ENCODE results near the gene OR2V1. TPM values are rescaled to one million over a fixed set of nuclear protein-coding genes. Genes with fewer than 3 reads are reported as not detected.
"Not testable (repeated sequence)": the region's sequence is repeated elsewhere in the genome, so short reads cannot be mapped to it uniquely, and the experiment has no call there.

Gene OR2V1
- total RNA-seq, 1 experiment from 2014 or later = not detected

GRCh38 chr5:181114284-181114843 lies 16.6 kb downstream of the OR2V1 start:
- no peak for DNase-seq (ENCODE audit: low read depth)
- in situ Hi-C loops (cut with HindIII; ENCODE audit: low pct_unique_long_range_greater_than_20kb, low sequenced_read_pairs) = no loop called here

- not testable (repeated sequence) for DNase-seq (ENCODE audit: low read depth)
Observed at GRCh38 chr5:181113572-181113971, 17.4 kb downstream of the OR2V1 start.

GRCh38 chr5:181112476-181112875 lies 18.5 kb downstream of the OR2V1 start:
- no peak for DNase-seq (ENCODE audit: low read depth)
- in situ Hi-C loops (cut with HindIII; ENCODE audit: low pct_unique_long_range_greater_than_20kb, low sequenced_read_pairs) = no loop called here

More at GRCh38 chr5:181113572-181113971, 17.4 kb downstream of the OR2V1 start:
- in situ Hi-C loops (cut with HindIII; ENCODE audit: low pct_unique_long_range_greater_than_20kb, low sequenced_read_pairs) = not testable (repeated sequence)

- in situ Hi-C loops (cut with HindIII; ENCODE audit: low pct_unique_long_range_greater_than_20kb, low sequenced_read_pairs) = no loop called here
- DNase-seq (ENCODE audit: low read depth) = no peak
Observed at GRCh38 chr5:181111010-181111409, 20.0 kb downstream of the OR2V1 start.

- in situ Hi-C loops (cut with HindIII; ENCODE audit: low pct_unique_long_range_greater_than_20kb, low sequenced_read_pairs) = no loop called here
Observed at GRCh38 chr5:181109489-181110013, 21.4 kb downstream of the OR2V1 start.

GRCh38 chr5:181108578-181109165 lies 22.3 kb downstream of the OR2V1 start:
- DNase-seq (ENCODE audit: low read depth) = no peak
- in situ Hi-C loops (cut with HindIII; ENCODE audit: low pct_unique_long_range_greater_than_20kb, low sequenced_read_pairs) = no loop called here

More at GRCh38 chr5:181109489-181110013, 21.4 kb downstream of the OR2V1 start:
- DNase-seq (ENCODE audit: low read depth) = no peak

- DNase-seq (ENCODE audit: low read depth) = no peak
- in situ Hi-C loops (cut with HindIII; ENCODE audit: low pct_unique_long_range_greater_than_20kb, low sequenced_read_pairs) = no loop called here
Observed at GRCh38 chr5:181107699-181108098, 23.3 kb downstream of the OR2V1 start.

- in situ Hi-C loops (cut with HindIII; ENCODE audit: low pct_unique_long_range_greater_than_20kb, low sequenced_read_pairs) = no loop called here
- no peak for DNase-seq (ENCODE audit: low read depth)
Observed at GRCh38 chr5:181105391-181106025, 25.5 kb downstream of the OR2V1 start.

GRCh38 chr5:181104606-181105390 lies 26.2 kb downstream of the OR2V1 start:
- DNase-seq (ENCODE audit: low read depth); in situ Hi-C loops (cut with HindIII; ENCODE audit: low pct_unique_long_range_greater_than_20kb, low sequenced_read_pairs): not testable (repeated sequence)

GRCh38 chr5:181104259-181104568 lies 26.8 kb downstream of the OR2V1 start:
- in situ Hi-C loops (cut with HindIII; ENCODE audit: low pct_unique_long_range_greater_than_20kb, low sequenced_read_pairs); DNase-seq (ENCODE audit: low read depth): not testable (repeated sequence)

GRCh38 chr5:181101930-181102674 lies 28.9 kb downstream of the OR2V1 start:
- DNase-seq (ENCODE audit: low read depth); in situ Hi-C loops (cut with HindIII; ENCODE audit: low pct_unique_long_range_greater_than_20kb, low sequenced_read_pairs): not testable (repeated sequence)

GRCh38 chr5:181101030-181101641 lies 29.8 kb downstream of the OR2V1 start:
- in situ Hi-C loops (cut with HindIII; ENCODE audit: low pct_unique_long_range_greater_than_20kb, low sequenced_read_pairs); DNase-seq (ENCODE audit: low read depth): not testable (repeated sequence)

GRCh38 chr5:181100121-181100875 lies 30.7 kb downstream of the OR2V1 start:
- DNase-seq (ENCODE audit: low read depth) = no peak
- in situ Hi-C loops (cut with HindIII; ENCODE audit: low pct_unique_long_range_greater_than_20kb, low sequenced_read_pairs) = no loop called here

- in situ Hi-C loops (cut with HindIII; ENCODE audit: low pct_unique_long_range_greater_than_20kb, low sequenced_read_pairs) = no loop called here
- no peak for DNase-seq (ENCODE audit: low read depth)
Observed at GRCh38 chr5:181099602-181100086, 31.3 kb downstream of the OR2V1 start.

GRCh38 chr5:181098762-181099601 lies 32.0 kb downstream of the OR2V1 start:
- DNase-seq (ENCODE audit: low read depth) = no peak
- in situ Hi-C loops (cut with HindIII; ENCODE audit: low pct_unique_long_range_greater_than_20kb, low sequenced_read_pairs) = no loop called here

All from Caki2 (cell line).